Esophagus (tissue), 2 donors: ENCODE results near the gene NT5M. TPM values are rescaled to one million over a fixed set of nuclear protein-coding genes. Genes with fewer than 3 reads are reported as not detected.
"Not testable (repeated sequence)": the region's sequence is repeated elsewhere in the genome, so short reads cannot be mapped to it uniquely, and the experiment has no call there.

Experiments used
- H3K27ac ChIP-seq, 2 donors: one replicate each; pipeline ENCODE4 v1.5.1; 2013; ENCODE audit warnings: low read depth in 2 of 2, mild to moderate bottlenecking in 2 of 2, inconsistent platforms in 1 of 2, low read length in 1 of 2, moderate library complexity in 1 of 2
- H3K27me3 ChIP-seq, 2 donors: one replicate each; pipeline ENCODE4 v1.6.1; 2013; ENCODE audit warnings: low read length in 2 of 2, control low read depth in 1 of 2, mild to moderate bottlenecking in 1 of 2; ENCODE audit not compliant: insufficient read depth in 2 of 2, control insufficient read depth in 1 of 2
- H3K36me3 ChIP-seq, 2 donors: one replicate each; pipeline ENCODE4 v1.6.1; 2013; ENCODE audit warnings: low read length in 1 of 2; ENCODE audit not compliant: control insufficient read depth in 2 of 2, insufficient read depth in 2 of 2
- H3K4me1 ChIP-seq, 2 donors: one replicate each; pipeline ENCODE4 v1.6.1; 2013; ENCODE audit warnings: low read length in 1 of 2; ENCODE audit not compliant: control insufficient read depth in 2 of 2, insufficient read depth in 2 of 2
- H3K4me3 ChIP-seq, 2 donors: one replicate each; pipeline ENCODE4 v1.5.1; 2013; ENCODE audit warnings: low read length in 2 of 2, mild to moderate bottlenecking in 2 of 2, low read depth in 1 of 2, moderate library complexity in 1 of 2
- H3K9me3 ChIP-seq, 2 donors: one replicate each; pipeline ENCODE4 v1.6.1; 2013; ENCODE audit warnings: mild to moderate bottlenecking in 2 of 2, low read depth in 1 of 2, low read length in 1 of 2, moderate library complexity in 1 of 2; ENCODE audit not compliant: control insufficient read depth in 2 of 2, insufficient read depth in 1 of 2
- WGBS, 2 donors: extraction: QIAGEN DNeasy Blood & Tissue Kit; methylation state at CpG; one replicate each; pipeline ENCODE4 v1.1.7; 2013; 5-methylcytosine and 5-hydroxymethylcytosine counted together
- polyA plus RNA-seq, 2 donors: library from polyadenylated mRNA; stranded (reverse); fragments of 200-250 nt; gene quantifications; one replicate each; pipeline ENCODE4 v1.2.3, GENCODE V29; 2013
- donor health status: healthy with polysubstance abuse.
- donor health status: Bipolar disorder and iron deficiency.

NT5M gene
- 1 to 10 TPM; 2.1 to 2.4 TPM for polyA plus RNA-seq

GRCh38 chr17:17303010-17303846 lies at the start of gene NT5M:
TSS of gene NT5M (plus strand) at chr17:17303373. CDS start at chr17:17303551, 178 bp downstream.
- Histone ChIP-seq H3K36me3 (no peaks in the 10 kb centered on the region), H3K27me3 (no peaks in the 10 kb centered on the region), H3K27ac (peak within 1 kb of the TSS; percentile 63 to 66), H3K9me3 (no peaks in the 10 kb centered on the region), H3K4me1 (no peaks in the 10 kb centered on the region), H3K4me3 (peak within 1 kb of the TSS; percentile 63 to 68)
- WGBS, 2 donors = 0 to 1% methylated on average over 83 to 107 of the region's 107 CpGs

DNA sequence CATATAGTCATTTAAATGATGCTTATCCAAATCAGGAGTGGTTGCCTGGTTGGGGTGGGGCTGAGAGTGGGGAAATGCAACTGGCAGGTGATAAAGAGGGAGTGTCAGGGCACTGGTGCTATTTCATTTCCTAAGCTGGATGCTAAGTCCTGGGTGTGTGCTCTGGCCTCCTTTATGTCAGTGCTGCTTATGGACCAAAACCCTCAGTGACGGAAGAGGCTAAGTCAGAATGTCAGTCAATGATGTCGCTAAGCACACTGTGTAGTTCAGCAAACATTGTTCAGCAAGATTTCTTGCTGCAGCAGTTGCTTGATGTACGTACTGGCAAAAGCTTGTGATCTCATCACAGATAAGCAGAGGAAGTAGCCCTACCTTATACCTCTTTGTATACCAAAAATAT lies 49.8 kb upstream of the NT5M start:
- WGBS, 2 donors = 87 to 94% methylated on average over 3 of the region's 3 CpGs
- Histone ChIP-seq H3K27me3 (no peaks in the 10 kb centered on the region), H3K27ac (no peak overlapping the region), H3K4me1 (no peaks in the 10 kb centered on the region), H3K9me3 (no peaks in the 10 kb centered on the region), H3K4me3 (no peak overlapping the region), H3K36me3 (peaks cover 0 to 14% of the 10 kb centered on the region in 2 donors)

DNA sequence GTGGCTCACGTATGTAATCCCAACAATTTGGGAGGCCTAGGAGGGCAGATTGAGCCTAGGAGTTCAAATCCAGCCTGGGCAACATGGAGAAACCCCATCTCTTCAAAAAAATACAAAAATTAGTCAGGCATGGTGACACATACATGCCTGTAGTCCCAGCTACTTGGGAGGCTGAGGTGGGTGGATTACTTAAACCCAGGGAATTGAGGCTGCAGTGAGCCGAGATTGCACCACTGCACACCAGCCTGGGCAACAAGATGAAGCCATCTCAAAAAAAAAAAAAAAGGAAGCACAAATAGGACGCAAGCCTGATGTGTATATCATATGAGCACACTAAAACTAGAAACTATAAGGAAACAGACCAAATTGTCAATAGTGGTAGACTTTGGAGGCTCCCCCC lies 49.1 kb upstream of the NT5M start:
- Histone ChIP-seq H3K27me3 (no peaks in the 10 kb centered on the region), H3K9me3 (no peaks in the 10 kb centered on the region), H3K4me3 (no peak overlapping the region), H3K4me1 (no peaks in the 10 kb centered on the region), H3K27ac (no peak overlapping the region), H3K36me3 (peaks cover 0 to 15% of the 10 kb centered on the region in 2 donors)
- WGBS, 2 donors = 85 to 92% methylated on average over 3 of the region's 3 CpGs

- WGBS, 2 donors = 93 to 95% methylated on average over 11 of the region's 11 CpGs
- not testable (repeated sequence) for H3K27me3 ChIP-seq, H3K9me3 ChIP-seq
Measured at GRCh38 chr17:17255689-17256088, 47.5 kb upstream of the NT5M start.

DNA sequence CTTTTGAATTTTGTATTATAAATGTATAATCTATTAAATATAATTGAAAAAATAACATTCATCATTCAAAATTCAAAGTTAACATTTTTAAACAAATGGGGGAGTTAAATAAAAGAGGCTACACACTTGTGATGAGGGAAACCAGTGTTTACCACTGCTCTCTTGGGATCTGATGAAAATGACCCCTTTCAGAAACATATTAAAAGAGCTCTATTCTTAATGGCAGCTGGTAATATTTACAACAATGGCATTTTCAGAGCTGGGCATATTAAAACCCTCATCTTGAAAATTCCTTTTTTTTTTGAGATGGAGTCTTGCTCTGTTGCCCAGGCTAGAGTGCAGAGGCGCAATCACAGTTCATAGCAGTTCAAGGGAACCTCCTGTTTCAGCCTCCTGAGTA lies 46.9 kb upstream of the NT5M start:
- Histone ChIP-seq H3K4me1 (no peaks in the 10 kb centered on the region), H3K27ac (no peak overlapping the region), H3K9me3 (no peaks in the 10 kb centered on the region), H3K36me3 (peaks cover 0 to 27% of the 10 kb centered on the region in 2 donors), H3K4me3 (no peak overlapping the region), H3K27me3 (no peaks in the 10 kb centered on the region)
- WGBS, 2 donors = 95 to 100% methylated on average over 1 of the region's 1 CpG

More at GRCh38 chr17:17255689-17256088, 47.5 kb upstream of the NT5M start:
- H3K4me3 ChIP-seq, H3K27ac ChIP-seq, H3K4me1 ChIP-seq: not testable (repeated sequence)
- H3K36me3 ChIP-seq = peaks cover 0 to 26% of the 10 kb centered on the region in 2 donors

GRCh38 chr17:17258011-17258410 lies 45.2 kb upstream of the NT5M start:
- Histone ChIP-seq H3K4me3 (no peak overlapping the region), H3K4me1 (no peaks in the 10 kb centered on the region), H3K36me3 (peaks cover 0 to 22% of the 10 kb centered on the region in 2 donors), H3K27me3 (no peaks in the 10 kb centered on the region), H3K9me3 (no peaks in the 10 kb centered on the region), H3K27ac (no peak overlapping the region)
- WGBS, 2 donors = 88 to 90% methylated on average over 7 of the region's 7 CpGs

GRCh38 chr17:17258998-17259397 lies 44.2 kb upstream of the NT5M start:
- H3K9me3 ChIP-seq = no peaks in the 10 kb centered on the region
- peaks cover 0 to 18% of the 10 kb centered on the region in 2 donors for H3K36me3 ChIP-seq
- WGBS, 2 donors = 94 to 95% methylated on average over 4 of the region's 4 CpGs
- H3K27ac ChIP-seq = no peak overlapping the region
- no peaks in the 10 kb centered on the region for H3K27me3 ChIP-seq
- no peaks in the 10 kb centered on the region for H3K4me1 ChIP-seq
- H3K4me3 ChIP-seq = no peak overlapping the region

DNA sequence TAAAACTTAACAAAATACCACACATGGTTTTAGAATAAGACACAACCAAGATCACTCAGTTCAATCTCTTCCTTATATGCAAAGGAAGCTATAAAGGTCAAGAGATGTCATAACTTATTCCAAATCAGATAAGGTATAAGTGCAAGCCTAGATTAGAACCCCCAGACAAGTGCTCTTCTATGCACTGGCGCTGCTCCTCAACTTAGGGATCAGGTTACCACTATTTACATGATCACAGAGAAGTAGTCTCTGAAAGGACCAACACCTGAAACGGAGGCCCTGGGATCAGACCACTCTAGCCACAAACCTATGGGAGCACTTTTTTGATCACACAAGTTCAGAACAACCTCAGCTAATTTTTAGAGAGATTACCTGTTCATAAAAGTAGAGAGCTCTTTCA lies 38.7 kb upstream of the NT5M start:
- H3K9me3 ChIP-seq = no peaks in the 10 kb centered on the region
- 84 to 85% methylated on average over 2 of the region's 2 CpGs for WGBS, 2 donors
- H3K27me3 ChIP-seq = no peaks in the 10 kb centered on the region
- no peak overlapping the region for H3K27ac ChIP-seq
- no peak overlapping the region for H3K4me3 ChIP-seq
- H3K36me3 ChIP-seq = peaks cover 7 to 18% of the 10 kb centered on the region in 2 donors
- no peaks in the 10 kb centered on the region for H3K4me1 ChIP-seq

DNA sequence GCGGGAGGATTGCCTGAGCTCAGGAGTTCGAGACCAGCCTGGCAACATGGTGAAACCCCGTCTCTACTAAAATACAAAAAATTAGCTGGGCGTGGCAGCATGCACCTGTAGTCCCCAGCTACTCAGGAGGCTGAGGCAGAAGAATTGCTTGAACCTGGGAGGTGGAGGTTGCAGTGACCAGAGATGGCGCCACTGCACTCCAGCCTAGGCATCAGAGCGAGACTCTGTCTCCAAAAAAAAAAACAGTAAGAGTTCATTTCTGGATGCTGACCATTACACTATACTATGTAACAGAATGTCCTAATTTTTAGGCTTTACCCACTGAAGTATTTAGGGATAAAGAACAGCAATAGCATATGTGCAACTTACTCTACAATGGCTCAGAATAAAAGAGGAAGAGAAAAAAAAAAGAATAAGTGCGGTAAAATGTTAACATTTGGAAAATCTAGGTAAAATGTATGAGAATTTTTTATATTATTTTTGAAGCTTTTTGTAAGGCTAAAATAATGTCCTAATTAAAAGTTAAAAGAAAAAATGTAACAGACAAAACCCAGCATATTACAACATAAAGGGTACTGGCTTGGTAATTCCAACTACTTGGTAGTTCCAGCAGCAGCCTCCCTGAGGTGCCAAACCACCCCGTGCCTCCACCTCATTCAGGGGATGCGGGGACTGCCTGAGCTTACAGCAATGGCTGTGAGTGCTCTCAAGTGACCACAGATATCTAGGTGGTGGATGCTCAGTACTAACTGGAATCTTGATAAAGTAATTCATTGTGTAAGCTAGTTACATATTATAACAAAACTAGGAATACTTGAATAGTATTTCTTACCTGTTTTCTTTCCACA lies 33.0 kb upstream of the NT5M start:
- Histone ChIP-seq H3K9me3 (no peaks in the 10 kb centered on the region), H3K36me3 (peaks cover 4 to 14% of the 10 kb centered on the region in 2 donors), H3K27me3 (no peaks in the 10 kb centered on the region), H3K4me1 (no peaks in the 10 kb centered on the region), H3K27ac (no peak overlapping the region), H3K4me3 (no peak overlapping the region)
- 88 to 94% methylated on average over 9 of the region's 9 CpGs for WGBS, 2 donors
